Measurements from ENCODE around the gene ATP2C2. TPM values are rescaled to one million over a fixed set of nuclear protein-coding genes. Genes with fewer than 3 reads are reported as not detected.

Gene ATP2C2
- total RNA-seq, 2 experiments from 2014 or later = not detected

Other genes starting within 250 kb of the ATP2C2 start
- gene HSDL1, start 223.4 kb upstream of the ATP2C2 start, total RNA-seq = 10 to 100 TPM; 10.4 to 12.3 TPM
- gene DNAAF1, start 223.2 kb upstream of the ATP2C2 start, total RNA-seq = not detected
- gene TAF1C, start 181.5 kb upstream of the ATP2C2 start, total RNA-seq = 10 to 100 TPM; 53.4 to 62.3 TPM
- under 1 TPM in 1 of 2 experiments, not detected in 1; 0.18 TPM for gene ADAD2, start 177.4 kb upstream of the ATP2C2 start, total RNA-seq
- gene KCNG4, start 128.5 kb upstream of the ATP2C2 start, total RNA-seq = not detected
- not detected for gene WFDC1, start 73.7 kb upstream of the ATP2C2 start, total RNA-seq
- gene MEAK7, start 136.1 kb downstream of the ATP2C2 start, total RNA-seq = 10 to 100 TPM; 62.3 to 72.4 TPM
- gene COTL1, start 249.5 kb downstream of the ATP2C2 start, total RNA-seq = 100 to 1,000 TPM; 837 to 887 TPM